Calu3 (cell line): ENCODE data around the gene CHN2. TPM values are rescaled to one million over a fixed set of nuclear protein-coding genes. Genes with fewer than 3 reads are reported as not detected.

Experiments
- BruUV-seq: library from RNA; stranded (reverse); fragments of 400-500 nt; replicated peaks from 2 replicates; lab custom pipeline; 2021; lab: Mats Ljungman, UMichigan
- CTCF ChIA-PET: fragments of 300-600 bp; sonication (Branson Sonifier 250); formaldehyde crosslinking; loops from one replicate; lab custom pipeline; 2022; ENCODE audit warnings: antibody characterized with exemption; lab: Charles Lee
- DNase-seq: peaks from one replicate; pipeline ENCODE4 v3.0.0; 2022
- H3K27ac Mint-ChIP-seq: one replicate; pipeline ENCODE4 v1.8.0; 2022; ENCODE audit warnings: mixed read lengths; ENCODE audit not compliant: unreplicated experiment
- H3K27me3 Mint-ChIP-seq: one replicate; pipeline ENCODE4 v1.8.0; 2022; ENCODE audit warnings: mixed read lengths; ENCODE audit not compliant: unreplicated experiment
- H3K36me3 Mint-ChIP-seq: one replicate; pipeline ENCODE4 v1.8.0; 2022; ENCODE audit warnings: mild to moderate bottlenecking, moderate library complexity, mixed read lengths; ENCODE audit not compliant: insufficient read depth, unreplicated experiment
- H3K4me1 Mint-ChIP-seq: one replicate; pipeline ENCODE4 v1.8.0; 2022; ENCODE audit warnings: mild to moderate bottlenecking, low read depth, mixed read lengths; ENCODE audit not compliant: unreplicated experiment
- H3K4me3 Mint-ChIP-seq: one replicate; pipeline ENCODE4 v1.8.0; 2022; ENCODE audit warnings: mild to moderate bottlenecking, low read depth, moderate library complexity, mixed read lengths; ENCODE audit not compliant: unreplicated experiment
- H3K9me3 Mint-ChIP-seq: one replicate; pipeline ENCODE4 v1.8.0; 2022; ENCODE audit warnings: low read depth, mixed read lengths; ENCODE audit not compliant: unreplicated experiment
- intact Hi-C: fragments of 100-400 bp; cut with micrococcal nuclease; formaldehyde crosslinking; loops from one replicate; pipeline ENCODE4 v1.10.0; 2022; ENCODE audit not compliant: unreplicated experiment
- total RNA-seq: library from RNA; stranded (reverse); gene quantifications from 2 replicates; pipeline ENCODE4 v1.2.3, GENCODE V29; 2022
- TF ChIP-seq, protein P1 (sequence below): fragments of 200-600 bp; IDR thresholded peaks from one replicate; pipeline ENCODE4 v1.8.0; 2022; ENCODE audit warnings: antibody characterized with exemption; ENCODE audit not compliant: unreplicated experiment

CHN2 gene
- total RNA-seq, 1 experiment from 2014 or later, result 12.4 TPM

DNA sequence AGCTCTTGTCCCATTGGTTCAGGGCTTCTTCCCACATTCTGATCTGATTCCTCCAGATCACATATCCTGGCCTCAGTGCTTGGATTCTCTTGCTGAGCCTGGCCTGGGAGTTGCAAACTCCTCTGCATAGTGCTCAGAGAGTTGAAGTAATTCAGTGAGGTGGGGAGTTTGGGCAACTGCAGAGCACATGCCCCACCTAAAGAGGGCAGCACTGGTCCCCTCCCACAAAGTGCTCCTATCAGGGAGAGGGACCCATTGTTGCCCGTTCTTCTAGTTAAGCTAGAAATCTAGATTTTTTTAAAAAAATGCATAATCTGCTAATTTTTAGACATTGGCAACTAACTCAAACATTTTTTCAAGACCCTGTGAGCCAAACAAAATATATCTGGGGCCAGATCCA, 45.1 kb downstream of the CHN2 start:
- BruUV-seq, result no TSS peak
- TF ChIP-seq, protein P1, sequence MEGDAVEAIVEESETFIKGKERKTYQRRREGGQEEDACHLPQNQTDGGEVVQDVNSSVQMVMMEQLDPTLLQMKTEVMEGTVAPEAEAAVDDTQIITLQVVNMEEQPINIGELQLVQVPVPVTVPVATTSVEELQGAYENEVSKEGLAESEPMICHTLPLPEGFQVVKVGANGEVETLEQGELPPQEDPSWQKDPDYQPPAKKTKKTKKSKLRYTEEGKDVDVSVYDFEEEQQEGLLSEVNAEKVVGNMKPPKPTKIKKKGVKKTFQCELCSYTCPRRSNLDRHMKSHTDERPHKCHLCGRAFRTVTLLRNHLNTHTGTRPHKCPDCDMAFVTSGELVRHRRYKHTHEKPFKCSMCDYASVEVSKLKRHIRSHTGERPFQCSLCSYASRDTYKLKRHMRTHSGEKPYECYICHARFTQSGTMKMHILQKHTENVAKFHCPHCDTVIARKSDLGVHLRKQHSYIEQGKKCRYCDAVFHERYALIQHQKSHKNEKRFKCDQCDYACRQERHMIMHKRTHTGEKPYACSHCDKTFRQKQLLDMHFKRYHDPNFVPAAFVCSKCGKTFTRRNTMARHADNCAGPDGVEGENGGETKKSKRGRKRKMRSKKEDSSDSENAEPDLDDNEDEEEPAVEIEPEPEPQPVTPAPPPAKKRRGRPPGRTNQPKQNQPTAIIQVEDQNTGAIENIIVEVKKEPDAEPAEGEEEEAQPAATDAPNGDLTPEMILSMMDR, result peak; percentile 89
- Mint-ChIP-seq H3K27me3 (no peaks in the 10 kb centered on the region), H3K4me3 (no peak overlapping the region), H3K36me3 (no peaks in the 10 kb centered on the region), H3K4me1 (no peaks in the 10 kb centered on the region), H3K9me3 (no peaks in the 10 kb centered on the region), H3K27ac (no peak overlapping the region)
- CTCF ChIA-PET, result interaction anchor here (0.6 to 2.0 kb wide), 10 partner anchors 50 to 915 kb away, joined by 3 to 12 read pairs (median 3); no protein-coding TSS in a partner anchor
- intact Hi-C loops, result loop anchor here (1.0 to 5.0 kb wide), 3 partner anchors 68 to 169 kb away; no protein-coding TSS in a partner anchor
- DNase-seq, result peak; percentile 67

DNA sequence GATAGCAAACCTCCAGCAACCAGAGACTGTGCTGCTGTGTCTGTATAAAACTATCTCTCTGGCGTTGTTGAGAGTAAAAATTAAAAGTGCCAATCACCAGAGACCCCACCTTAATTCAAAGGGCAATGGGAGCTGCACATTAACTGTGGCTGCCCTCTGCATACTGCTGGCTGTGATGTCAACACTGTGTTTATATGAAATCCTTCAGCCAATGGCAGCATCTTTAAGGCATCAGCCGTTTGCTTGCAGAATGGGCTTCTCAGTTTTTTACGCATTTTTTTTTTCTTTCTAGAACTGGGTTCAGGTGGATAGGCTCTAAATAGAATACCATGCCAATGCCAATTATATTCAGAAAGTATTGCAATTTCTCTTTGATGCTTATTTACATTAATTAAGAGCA, 47.7 kb downstream of the CHN2 start:
- TF ChIP-seq, protein P1, result no peak
- H3K36me3 Mint-ChIP-seq, result no peaks in the 10 kb centered on the region

DNA sequence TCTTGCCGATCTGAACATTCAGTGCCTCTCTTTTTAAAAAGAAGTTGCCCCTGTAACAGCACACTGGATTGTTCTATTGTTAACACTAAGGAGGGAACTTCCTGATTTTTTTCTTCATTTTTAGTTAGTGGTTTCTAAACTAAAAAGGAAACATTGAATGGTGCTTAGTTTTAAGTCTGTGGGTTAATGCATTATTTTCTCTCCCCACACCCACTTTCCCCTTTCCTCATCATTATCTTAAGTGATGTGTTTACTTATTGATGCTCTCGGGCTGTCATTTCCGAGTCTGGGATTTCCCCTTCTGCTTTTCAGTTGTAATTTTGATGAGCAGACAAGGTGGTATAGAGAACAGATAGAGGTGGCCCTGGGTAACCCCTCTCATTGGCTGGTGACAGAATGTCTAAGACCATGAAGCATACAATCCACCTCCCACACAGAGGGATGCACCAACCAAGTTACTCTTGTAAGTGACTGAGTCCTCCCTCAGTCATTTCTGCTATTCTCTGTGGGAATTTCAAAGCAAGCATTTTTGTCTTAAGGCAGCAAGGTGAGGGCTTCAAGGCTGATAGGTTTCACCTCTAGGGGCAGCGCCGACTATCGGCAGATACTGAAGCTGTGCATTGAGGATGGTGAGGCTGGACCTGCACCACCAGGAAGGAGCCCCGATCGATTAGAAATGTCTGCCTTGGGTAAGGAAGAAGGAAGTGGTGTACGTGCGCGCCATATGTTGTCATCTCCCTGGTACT, 49.5 kb downstream of the CHN2 start:
- intact Hi-C loops, result no loop called here
- TF ChIP-seq, protein P1, result no peak
- no peak overlapping the region for H3K27ac Mint-ChIP-seq
- peaks cover 2% of the 10 kb centered on the region for H3K9me3 Mint-ChIP-seq
- no peak overlapping the region for H3K4me3 Mint-ChIP-seq
- no TSS peak for BruUV-seq
- H3K36me3 Mint-ChIP-seq, result no peaks in the 10 kb centered on the region
- peak; percentile 27 for DNase-seq
- CTCF ChIA-PET, result no interaction called here
- no peaks in the 10 kb centered on the region for H3K4me1 Mint-ChIP-seq
- no peaks in the 10 kb centered on the region for H3K27me3 Mint-ChIP-seq

More for the DNA sequence above, 47.7 kb downstream of the CHN2 start:
- CTCF ChIA-PET, result no interaction called here
- no peak overlapping the region for H3K27ac Mint-ChIP-seq
- peaks cover 2% of the 10 kb centered on the region for H3K9me3 Mint-ChIP-seq
- H3K4me3 Mint-ChIP-seq, result no peak overlapping the region
- no peak for DNase-seq
- BruUV-seq, result no TSS peak
- H3K4me1 Mint-ChIP-seq, result no peaks in the 10 kb centered on the region
- intact Hi-C loops, result no loop called here
- no peaks in the 10 kb centered on the region for H3K27me3 Mint-ChIP-seq

DNA sequence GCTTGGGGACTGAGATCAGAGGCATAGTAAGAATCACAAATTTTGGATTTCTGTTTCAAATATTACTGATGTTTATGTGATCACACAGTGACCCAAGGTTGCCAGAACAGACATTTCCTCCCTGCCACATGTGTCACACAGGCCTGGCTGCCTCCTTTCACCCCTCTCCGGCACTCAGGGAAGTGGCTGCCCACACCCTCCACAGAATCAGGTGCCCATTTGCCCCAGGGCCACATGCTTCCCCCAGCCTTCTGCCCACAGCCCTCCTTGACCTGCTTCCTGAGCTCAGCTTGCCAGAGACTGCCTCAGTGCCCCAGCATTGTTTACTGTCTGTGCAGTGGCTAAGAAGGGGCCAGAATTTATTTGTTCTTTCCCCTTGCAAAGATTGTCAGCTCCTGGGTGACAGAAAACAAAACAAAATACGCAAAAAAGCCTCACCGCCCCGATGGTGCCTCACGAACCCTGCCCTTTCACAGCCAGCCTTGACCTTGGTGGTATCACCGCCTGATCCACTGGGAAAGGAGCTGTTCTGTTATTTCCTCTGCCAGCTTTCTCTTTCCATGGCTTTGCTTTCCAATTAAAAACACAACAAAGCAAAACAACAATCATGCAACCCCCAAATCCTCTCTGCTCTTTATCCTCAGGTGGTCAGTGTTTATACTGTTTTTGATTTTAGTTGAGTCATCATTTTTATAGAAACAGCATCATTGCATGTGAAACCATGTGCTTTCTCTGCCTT, 52.8 kb downstream of the CHN2 start:
- no peak overlapping the region for H3K4me3 Mint-ChIP-seq
- H3K4me1 Mint-ChIP-seq, result no peaks in the 10 kb centered on the region
- no peaks in the 10 kb centered on the region for H3K36me3 Mint-ChIP-seq
- peaks cover 2% of the 10 kb centered on the region for H3K9me3 Mint-ChIP-seq
- H3K27me3 Mint-ChIP-seq, result no peaks in the 10 kb centered on the region
- TF ChIP-seq, protein P1, result no peak
- no TSS peak for BruUV-seq
- intact Hi-C loops, result no loop called here
- no peak for DNase-seq
- H3K27ac Mint-ChIP-seq, result no peak overlapping the region
- CTCF ChIA-PET, result interaction anchor here (0.5 to 0.6 kb wide), 2 partner anchors 156 to 359 kb away, joined by 3 to 4 read pairs; no protein-coding TSS in a partner anchor
